Mesenteric fat pad (tissue), 1 donor: ENCODE data around the gene CDK5. TPM values are rescaled to one million over a fixed set of nuclear protein-coding genes. Genes with fewer than 3 reads are reported as not detected.
A peak's percentile ranks its signal among the peaks of the same experiment; 100 is the strongest.
"Not testable (repeated sequence)": the region's sequence is repeated elsewhere in the genome, so short reads cannot be mapped to it uniquely, and the experiment has no call there.

ENCODE experiments used
- DNase-seq: peaks from one replicate; pipeline ENCODE4 v3.0.0-alpha.2; 2020; ENCODE audit warnings: low spot score
- total RNA-seq: library from RNA; stranded (reverse); fragmentation: NEBNext Ultra II Directional; extraction: Animal tissue kit (Norgen Biotek cat#: 25700); gene quantifications from one replicate; pipeline ENCODE4 v1.2.1, GENCODE V29; 2021
- donor health status: DM: yes; HTN: yes; CAD: no.

CDK5 gene
- total RNA-seq, 1 donor from 2014 or later, result 7.3 TPM

GRCh38 chr7:151035902-151036301 is 21.8 kb downstream of the CDK5 start:
- no peak for DNase-seq

GRCh38 chr7:151035026-151035717 is 22.5 kb downstream of the CDK5 start:
- DNase-seq, result no peak

GRCh38 chr7:151034312-151035025 is 23.2 kb downstream of the CDK5 start:
- DNase-seq, result no peak

GRCh38 chr7:151033864-151034249 is 23.8 kb downstream of the CDK5 start:
- no peak for DNase-seq

GRCh38 chr7:151032936-151033863 is 24.5 kb downstream of the CDK5 start:
- DNase-seq, result no peak

- DNase-seq, result no peak
Measured at GRCh38 chr7:151031011-151031410, 26.7 kb downstream of the CDK5 start.

GRCh38 chr7:151028948-151029501 is 28.7 kb downstream of the CDK5 start:
- no peak for DNase-seq

- peak; percentile 96 for DNase-seq
Measured at GRCh38 chr7:151028131-151028947, 29.4 kb downstream of the CDK5 start, which contains the start of gene ABCB8. Gene ABCB8 (plus strand): TSS chr7:151028450. CDS start chr7:151028516, 66 bp downstream.

GRCh38 chr7:151027728-151028130 is 30.0 kb downstream of the CDK5 start:
- DNase-seq, result not testable (repeated sequence)

GRCh38 chr7:151026771-151027727 is 30.6 kb downstream of the CDK5 start:
- not testable (repeated sequence) for DNase-seq

GRCh38 chr7:151025924-151026671 is 31.6 kb downstream of the CDK5 start:
- DNase-seq, result no peak

GRCh38 chr7:151024435-151025056 is 33.2 kb downstream of the CDK5 start, which contains the start of gene ATG9B:
Gene ATG9B (minus strand): TSS chr7:151024494. CDS start chr7:151024423, 71 bp downstream.
- DNase-seq, result no peak

GRCh38 chr7:151023232-151023631 is 34.5 kb downstream of the CDK5 start:
- DNase-seq, result no peak

GRCh38 chr7:151020231-151020630 is 37.5 kb downstream of the CDK5 start:
- DNase-seq, result no peak

GRCh38 chr7:151019130-151019447 is 38.6 kb downstream of the CDK5 start:
- DNase-seq, result no peak

GRCh38 chr7:151018421-151019129 is 39.1 kb downstream of the CDK5 start:
- no peak for DNase-seq

- no peak for DNase-seq
Measured at GRCh38 chr7:151017953-151018420, 39.7 kb downstream of the CDK5 start.
